HG02642 (cell line): ENCODE measurements around the gene TMEM121.

ENCODE experiments used
- ATAC-seq: cut with Tn5 transposase; IDR thresholded peaks from one replicate; pipeline ENCODE4 v1.9.1; 2021; ENCODE audit warnings: mild to moderate bottlenecking; ENCODE audit not compliant: unreplicated experiment, poor library complexity

TMEM121 gene

DNA sequence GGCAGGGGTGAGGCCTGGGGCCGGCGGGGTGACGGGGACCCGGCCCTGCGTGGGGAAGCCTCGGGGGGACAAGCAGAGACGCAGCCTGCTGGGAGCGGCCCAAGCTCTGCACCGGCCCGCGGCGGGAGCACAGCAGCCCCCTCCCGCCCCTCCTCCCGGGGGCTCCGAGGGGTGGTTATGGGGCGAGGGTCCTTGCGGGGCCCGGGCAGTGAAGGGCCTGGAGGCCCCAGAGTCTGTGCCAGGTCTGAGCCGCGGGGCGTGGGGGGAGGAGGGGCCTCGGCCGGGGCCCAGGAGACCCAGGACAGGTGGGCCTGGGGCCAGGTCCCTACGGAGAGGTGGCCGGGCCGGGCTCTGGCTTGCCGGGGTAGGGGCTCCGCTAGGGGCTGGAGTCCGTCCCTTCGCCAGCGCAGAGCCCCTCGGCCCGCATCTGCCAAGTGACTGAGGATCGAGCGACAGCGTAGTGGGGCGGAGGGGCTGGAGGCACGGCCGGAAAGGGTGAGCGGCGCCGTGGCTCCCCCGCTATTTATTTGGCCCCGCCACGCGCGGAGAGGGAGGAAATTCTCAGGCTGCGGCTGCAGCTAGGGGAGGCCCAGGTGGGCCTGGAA, 495 bp downstream of the TMEM121 start:
- no peak for ATAC-seq

- no peak for ATAC-seq
Measured at GRCh38 chr14:105527381-105527825, 1.0 kb downstream of the TMEM121 start.

DNA sequence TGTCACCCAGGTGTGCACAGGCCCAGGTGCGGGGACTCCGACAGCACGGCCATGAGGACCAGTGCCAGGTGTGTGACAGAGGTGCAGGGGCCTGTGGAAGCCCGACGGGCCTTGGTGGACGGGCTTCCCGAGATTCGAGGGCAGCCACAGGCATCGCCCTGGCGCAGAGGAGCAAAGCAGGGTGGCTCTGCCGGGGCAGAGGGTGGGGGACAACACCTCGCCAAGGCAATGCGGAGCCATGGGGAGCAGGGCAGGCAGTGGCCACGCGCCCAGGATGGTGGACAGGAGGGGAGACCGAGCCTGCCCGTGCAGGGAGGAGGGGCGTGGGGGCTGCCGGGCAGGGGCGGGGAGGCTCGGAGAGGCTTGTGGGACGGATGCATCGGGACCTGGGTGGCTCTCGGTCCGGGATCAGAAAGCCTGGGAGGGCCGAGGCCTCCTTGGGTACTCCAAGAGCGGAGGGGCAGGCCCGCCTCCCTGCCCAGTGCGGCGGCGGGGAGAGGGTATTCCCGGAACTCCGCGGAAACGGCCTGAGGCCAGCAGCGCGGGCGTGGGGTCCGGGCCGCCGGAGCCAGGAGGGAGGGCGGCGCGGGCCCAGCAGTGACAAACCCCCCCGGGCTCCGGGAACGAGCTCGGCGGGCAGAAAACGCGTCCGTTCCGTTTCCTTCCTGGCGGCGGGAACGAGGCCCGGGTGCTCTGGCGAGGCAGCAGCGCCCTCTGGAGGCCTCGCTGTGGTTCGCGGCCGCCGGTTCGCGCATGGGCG, 1.6 kb downstream of the TMEM121 start:
- peak; percentile 51 for ATAC-seq

DNA sequence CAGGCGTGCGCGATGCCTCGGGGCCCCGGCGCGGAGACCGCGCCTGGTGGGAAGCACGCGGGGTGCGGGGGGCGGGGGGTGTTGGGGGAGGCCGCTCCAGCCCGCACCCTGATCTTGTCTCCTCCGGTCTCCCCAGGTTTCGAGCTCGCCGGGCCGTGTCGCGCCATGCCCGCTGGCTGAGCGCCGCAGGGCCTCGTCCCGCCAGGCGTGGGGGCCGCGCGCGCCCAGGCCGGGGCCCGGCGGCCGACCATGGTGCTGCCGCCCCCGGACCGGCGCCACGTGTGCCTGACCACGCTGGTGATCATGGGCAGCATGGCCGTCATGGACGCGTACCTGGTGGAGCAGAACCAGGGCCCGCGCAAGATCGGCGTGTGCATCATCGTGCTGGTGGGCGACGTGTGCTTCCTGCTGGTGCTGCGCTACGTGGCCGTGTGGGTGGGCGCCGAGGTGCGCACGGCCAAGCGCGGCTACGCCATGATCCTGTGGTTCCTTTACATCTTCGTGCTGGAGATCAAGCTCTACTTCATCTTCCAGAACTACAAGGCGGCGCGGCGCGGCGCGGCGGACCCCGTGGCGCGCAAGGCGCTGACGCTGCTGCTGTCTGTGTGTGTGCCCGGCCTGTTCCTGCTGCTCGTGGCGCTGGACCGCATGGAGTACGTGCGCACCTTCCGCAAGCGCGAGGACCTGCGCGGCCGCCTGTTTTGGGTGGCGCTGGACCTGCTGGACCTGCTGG, 2.4 kb downstream of the TMEM121 start:
- ATAC-seq, result peak; percentile 10

DNA sequence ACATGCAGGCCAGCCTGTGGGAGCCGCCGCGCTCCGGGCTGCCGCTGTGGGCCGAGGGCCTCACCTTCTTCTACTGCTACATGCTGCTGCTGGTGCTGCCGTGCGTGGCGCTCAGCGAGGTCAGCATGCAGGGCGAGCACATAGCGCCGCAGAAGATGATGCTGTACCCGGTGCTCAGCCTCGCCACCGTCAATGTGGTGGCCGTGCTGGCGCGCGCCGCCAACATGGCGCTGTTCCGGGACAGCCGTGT, 2.9 kb downstream of the TMEM121 start:
- no peak for ATAC-seq

DNA sequence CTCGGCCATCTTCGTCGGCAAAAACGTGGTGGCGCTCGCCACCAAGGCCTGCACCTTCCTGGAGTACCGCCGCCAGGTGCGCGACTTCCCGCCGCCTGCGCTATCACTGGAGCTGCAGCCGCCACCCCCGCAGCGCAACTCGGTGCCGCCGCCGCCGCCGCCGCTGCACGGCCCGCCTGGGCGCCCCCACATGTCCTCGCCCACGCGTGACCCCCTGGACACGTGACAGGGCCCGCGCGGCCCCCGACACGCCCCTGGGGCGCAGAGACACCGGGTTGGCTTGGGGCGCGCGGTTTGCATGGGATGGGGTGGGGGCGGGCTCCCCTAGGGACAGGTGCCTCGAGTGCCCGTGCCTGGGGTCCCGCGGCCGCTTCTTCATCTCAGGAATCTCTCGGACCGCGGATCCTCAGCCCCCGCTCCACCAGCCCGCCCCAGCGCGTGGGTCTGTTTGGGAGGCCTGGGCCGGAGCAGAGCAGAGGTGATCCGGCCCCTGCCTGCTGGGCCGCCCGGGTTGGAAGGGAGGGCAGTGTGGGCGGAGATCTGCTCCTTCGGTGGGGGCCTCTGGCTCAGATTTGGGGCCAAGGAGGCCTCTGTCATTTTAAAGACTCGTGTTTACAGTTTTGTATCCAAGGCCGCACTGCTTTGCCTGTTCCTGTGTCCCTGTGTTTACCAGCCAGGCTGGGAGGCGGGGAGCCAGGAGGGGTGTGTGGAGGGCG, 3.3 kb downstream of the TMEM121 start:
- no peak for ATAC-seq

- no peak for ATAC-seq
Measured at GRCh38 chr14:105530285-105531087, 4.1 kb downstream of the TMEM121 start.

DNA sequence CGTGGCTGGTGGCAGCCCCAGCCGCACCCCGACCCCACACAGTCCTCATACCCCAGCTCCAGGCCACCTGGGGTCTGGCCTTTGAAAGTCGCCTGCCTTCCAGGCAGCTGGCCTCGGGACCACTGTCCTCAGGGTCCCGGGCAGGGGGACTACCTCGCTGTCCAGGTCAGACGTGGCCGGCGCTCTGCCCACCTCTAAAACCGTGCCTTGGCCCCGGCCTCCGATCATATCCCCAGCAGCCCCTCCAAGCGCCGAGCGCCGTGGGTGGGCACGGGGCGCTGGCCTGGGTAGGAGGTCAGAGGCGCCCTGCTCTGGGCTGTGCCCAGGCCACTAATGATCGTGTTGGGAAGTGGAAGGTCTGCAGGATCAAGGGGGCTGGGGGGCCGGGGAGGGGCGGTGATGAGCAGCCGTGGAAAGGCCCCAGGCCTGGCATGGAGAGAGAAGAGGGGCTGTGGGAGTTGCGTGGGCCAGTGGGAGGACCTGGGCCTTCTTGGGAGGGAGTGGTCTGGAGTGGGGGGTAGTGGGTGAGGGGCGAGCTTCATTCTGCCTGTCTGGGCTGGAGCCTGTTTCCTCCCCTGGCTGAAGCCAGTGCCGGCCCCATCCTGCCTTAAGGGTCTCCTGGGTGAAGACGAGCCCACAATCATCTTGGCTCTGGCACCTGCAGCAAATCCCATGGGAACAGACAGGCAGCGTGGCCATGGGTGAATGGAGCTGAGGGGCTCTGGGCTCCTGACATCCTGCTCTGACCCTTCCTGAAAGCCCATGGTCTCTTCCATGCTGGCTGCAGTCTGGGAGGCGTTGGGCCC, 4.9 kb downstream of the TMEM121 start:
- no peak for ATAC-seq

GRCh38 chr14:105531894-105532623, 5.7 kb downstream of the TMEM121 start:
- ATAC-seq, result no peak

GRCh38 chr14:105532735-105533141, 6.4 kb downstream of the TMEM121 start:
- no peak for ATAC-seq

DNA sequence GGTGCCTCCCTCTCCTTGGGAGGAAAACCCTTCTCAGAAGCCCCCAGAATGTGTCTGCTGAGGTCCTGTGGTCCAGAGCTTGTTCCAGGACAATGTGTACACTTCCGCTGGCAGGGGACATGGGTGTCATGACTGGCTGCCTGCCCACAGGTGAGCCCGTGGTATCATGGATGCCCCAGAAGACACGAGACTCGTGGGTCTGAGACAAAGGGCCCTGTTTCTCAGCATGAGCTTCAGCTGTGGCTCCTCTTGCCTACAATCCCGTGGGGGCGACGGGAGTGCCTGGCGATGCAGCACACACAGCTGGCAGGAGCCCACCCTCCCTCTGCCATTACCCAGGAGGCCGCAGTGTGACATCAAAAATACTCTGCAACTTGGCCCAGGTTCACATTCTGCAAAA, 7.0 kb downstream of the TMEM121 start:
- ATAC-seq, result no peak

GRCh38 chr14:105533811-105534498, 7.6 kb downstream of the TMEM121 start:
- no peak for ATAC-seq

DNA sequence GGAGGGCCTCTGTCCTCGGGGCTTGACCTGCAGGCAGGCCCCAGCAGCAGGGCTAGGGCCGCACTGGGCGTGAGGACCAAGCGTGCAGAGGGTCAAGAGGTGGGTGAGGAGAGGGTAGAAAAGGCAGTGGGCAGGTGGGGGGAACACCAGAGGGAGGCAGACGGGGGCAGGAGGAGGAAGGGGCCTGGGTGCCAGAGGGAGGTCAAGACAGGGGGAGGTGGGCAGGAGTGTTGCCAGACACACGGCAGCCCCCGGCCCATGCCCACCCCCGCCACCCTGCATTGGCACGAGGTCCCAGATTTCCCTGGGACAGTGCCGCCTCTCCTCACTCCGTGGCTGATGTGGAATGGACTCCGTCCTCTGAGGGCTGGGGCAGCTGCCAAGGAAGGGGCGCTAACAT, 8.2 kb downstream of the TMEM121 start:
- no peak for ATAC-seq

DNA sequence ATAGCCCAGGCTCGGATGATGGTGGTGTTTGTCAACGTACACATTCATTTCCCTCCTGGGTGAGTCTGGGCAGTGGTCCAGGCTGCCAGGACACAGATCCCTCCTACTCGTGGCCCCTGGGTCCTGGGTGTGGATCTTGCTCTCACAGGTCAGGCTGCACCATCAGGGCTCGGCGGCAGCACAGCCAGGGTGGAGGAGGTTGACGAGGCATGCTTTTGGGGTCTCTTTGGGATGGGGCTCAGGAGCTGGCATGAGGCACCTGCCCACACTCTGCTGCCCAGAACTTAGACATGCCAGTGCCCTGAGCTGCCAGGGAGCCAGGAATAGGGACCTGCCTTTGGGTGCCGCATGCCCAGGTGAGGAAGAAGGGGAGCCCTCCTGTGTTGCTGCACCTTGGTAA, 9.7 kb downstream of the TMEM121 start:
- ATAC-seq, result no peak

- ATAC-seq, result no peak
Measured at GRCh38 chr14:105536691-105537579, 10.6 kb downstream of the TMEM121 start.

DNA sequence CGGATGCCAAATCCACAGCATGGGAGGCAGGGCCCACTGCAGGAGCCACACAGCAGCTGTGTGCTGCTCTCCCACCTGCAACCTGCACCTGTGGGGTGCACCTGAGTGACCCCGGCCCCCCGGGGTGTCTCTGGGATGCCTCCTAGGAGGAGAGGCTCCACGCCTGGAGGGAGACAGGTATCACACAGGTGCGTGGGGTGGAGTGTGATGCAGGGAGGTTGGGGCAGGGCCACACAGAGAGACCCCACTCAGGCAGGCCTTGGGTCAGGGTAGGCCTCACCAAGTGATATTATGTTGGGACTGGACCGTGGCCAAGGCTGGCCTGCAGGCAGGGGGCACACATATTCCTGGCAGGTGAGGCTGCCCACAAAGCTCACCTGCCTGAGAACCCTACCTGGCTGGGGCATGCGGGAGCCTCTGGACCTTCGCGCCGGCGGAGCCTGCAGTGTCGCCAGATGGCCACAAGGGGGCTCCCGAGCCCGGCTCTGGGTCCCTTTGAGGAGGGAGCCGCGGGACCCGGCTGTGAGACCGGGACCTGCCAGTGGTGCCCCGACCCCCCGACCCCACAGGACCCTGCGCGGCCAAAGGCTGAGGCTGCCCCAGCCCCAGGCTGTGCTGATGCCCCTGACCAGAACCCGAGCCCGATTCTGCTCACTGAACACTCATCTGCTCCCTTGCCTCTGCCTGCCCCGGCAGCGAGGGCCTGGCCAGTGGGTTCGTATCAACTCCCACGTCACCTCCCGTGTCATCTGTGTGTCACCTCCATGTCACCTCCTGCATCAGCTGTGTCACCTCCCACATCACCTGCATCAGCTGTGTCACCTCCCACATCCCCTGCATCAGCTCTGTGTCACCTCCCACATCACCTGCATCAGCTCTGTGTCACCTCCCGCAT, 11.4 kb downstream of the TMEM121 start:
- no peak for ATAC-seq
